Cardiac fibroblast (primary cell): ENCODE data around the gene PRIMA1.

ENCODE experiments used
- DNase-seq, 2 donors: peaks; one replicate each; pipeline versions ENCODE4 v3.0.0 to v3.0.0-alpha.2; 2010; ENCODE audit warnings: low read depth in 2 of 2
- H3K4me3 ChIP-seq, 2 donors: replicated peaks in 1 of 2; 1 replicate in 1 of 2; 2 replicates in 1 of 2; pipeline ENCODE4 v1.5.1; 2011; ENCODE audit warnings: low read depth in 2 of 2, low read length in 2 of 2, mild to moderate bottlenecking in 2 of 2, moderate library complexity in 1 of 2
- CTCF ChIP-seq: IDR thresholded peaks from one replicate; pipeline ENCODE4 v1.5.1; 2011; ENCODE audit warnings: low read depth, mild to moderate bottlenecking, low read length, inconsistent platforms

The PRIMA1 gene

GRCh38 chr14:93727039-93727740, 61.1 kb downstream of the PRIMA1 start:
- no peak for DNase-seq
- H3K4me3 ChIP-seq = no peak overlapping the region
- no peak for TF ChIP-seq CTCF

GRCh38 chr14:93725993-93726392, 62.3 kb downstream of the PRIMA1 start:
- H3K4me3 ChIP-seq = no peak overlapping the region
- no peak for DNase-seq
- no peak for TF ChIP-seq CTCF

- no peak for TF ChIP-seq CTCF
- DNase-seq = no peak
- H3K4me3 ChIP-seq = no peak overlapping the region
Measured at GRCh38 chr14:93725002-93725582, 63.2 kb downstream of the PRIMA1 start.

- TF ChIP-seq CTCF = no peak
- H3K4me3 ChIP-seq = no peak overlapping the region
- DNase-seq = no peak
Measured at GRCh38 chr14:93723001-93723400, 65.3 kb downstream of the PRIMA1 start.

- DNase-seq = no peak
- TF ChIP-seq CTCF = no peak
- H3K4me3 ChIP-seq = no peak overlapping the region
Measured at GRCh38 chr14:93720981-93721483, 67.3 kb downstream of the PRIMA1 start.

GRCh38 chr14:93720076-93720815, 68.0 kb downstream of the PRIMA1 start:
- H3K4me3 ChIP-seq = no peak overlapping the region
- TF ChIP-seq CTCF = no peak
- no peak for DNase-seq
